Loucy (cell line): ENCODE results near the gene SLC39A3.

Experiments used
- EZH2phosphoT487 ChIP-seq: fragments of 200-600 bp; IDR thresholded peaks from 2 replicates; pipeline ENCODE4 v1.6.1; 2018; ENCODE audit warnings: antibody characterized with exemption, mild to moderate bottlenecking, moderate library complexity, borderline replicate concordance
- TF ChIP-seq, protein P1 (sequence below): fragments of 200-600 bp; sonication (generic); conservative IDR thresholded peaks from 2 replicates; pipeline ENCODE4 v1.5.1; 2014; ENCODE audit warnings: mild to moderate bottlenecking, antibody characterized with exemption, low read length

DNA sequence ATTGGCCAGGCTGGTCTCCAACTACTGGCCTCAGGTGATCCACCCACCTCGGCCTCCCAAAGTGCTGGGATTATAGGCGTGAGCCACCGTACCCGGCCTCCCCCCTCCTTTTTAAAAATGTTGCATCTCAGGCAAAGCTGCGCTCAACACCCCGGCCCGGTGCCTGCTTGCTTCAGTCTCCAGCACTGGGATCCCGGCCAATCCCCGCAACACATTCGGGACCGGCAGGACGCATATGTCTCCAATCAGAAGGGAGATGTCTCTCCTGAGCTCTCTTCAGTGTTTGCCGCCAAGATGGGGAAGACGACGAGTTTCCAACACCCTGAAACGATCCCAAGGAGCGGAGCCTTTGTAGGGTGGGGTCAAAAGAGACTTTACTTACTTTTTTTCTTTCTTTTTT, 53.5 kb downstream of the SLC39A3 start:
- TF ChIP-seq, protein P1, sequence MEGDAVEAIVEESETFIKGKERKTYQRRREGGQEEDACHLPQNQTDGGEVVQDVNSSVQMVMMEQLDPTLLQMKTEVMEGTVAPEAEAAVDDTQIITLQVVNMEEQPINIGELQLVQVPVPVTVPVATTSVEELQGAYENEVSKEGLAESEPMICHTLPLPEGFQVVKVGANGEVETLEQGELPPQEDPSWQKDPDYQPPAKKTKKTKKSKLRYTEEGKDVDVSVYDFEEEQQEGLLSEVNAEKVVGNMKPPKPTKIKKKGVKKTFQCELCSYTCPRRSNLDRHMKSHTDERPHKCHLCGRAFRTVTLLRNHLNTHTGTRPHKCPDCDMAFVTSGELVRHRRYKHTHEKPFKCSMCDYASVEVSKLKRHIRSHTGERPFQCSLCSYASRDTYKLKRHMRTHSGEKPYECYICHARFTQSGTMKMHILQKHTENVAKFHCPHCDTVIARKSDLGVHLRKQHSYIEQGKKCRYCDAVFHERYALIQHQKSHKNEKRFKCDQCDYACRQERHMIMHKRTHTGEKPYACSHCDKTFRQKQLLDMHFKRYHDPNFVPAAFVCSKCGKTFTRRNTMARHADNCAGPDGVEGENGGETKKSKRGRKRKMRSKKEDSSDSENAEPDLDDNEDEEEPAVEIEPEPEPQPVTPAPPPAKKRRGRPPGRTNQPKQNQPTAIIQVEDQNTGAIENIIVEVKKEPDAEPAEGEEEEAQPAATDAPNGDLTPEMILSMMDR, result no peak
- no peak for TF ChIP-seq EZH2phosphoT487
